ENCODE data around the gene ZBTB37. TPM values are rescaled to one million over a fixed set of nuclear protein-coding genes. Genes with fewer than 3 reads are reported as not detected.
"Not testable (repeated sequence)": the region's sequence is repeated elsewhere in the genome, so short reads cannot be mapped to it uniquely, and the experiment has no call there.

Gene ZBTB37
- polyA plus RNA-seq, 3 donors, result 6.2 to 13.7 (median 13.2) TPM

DNA sequence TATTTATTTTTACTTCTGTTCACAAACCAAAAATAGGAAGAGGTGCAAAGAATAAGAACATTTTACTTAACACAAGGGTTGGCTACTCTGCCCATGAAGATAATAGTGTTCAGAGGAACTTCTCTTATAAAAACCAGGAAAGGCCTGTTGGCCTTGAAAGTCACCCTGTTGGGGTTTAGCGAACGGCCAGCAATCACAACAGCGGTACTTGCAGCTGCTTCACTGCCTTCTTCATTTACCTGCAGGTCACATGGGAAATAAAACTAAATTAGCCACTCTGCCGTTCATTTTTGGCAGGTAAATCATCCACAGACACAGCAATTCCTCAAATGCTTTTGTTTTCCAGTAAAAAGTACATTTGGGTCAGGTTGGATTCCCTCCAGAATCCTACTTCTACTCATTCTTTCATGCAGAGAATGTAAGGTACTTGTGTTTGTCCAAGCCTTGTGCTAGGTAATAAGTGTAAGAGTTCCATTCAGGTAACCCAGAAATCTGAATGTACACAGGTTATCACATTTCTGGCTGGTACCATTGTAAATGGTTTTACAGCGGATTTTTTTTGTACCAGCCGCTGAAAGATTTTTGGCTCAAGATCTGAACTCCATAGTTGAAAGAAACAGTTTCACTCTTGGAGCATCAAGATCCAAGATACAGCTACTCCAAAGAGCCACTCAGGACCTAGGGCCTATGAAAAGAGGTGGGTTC is 35.8 kb downstream of the ZBTB37 start:
- peak; percentile 17 for DNase-seq

DNA sequence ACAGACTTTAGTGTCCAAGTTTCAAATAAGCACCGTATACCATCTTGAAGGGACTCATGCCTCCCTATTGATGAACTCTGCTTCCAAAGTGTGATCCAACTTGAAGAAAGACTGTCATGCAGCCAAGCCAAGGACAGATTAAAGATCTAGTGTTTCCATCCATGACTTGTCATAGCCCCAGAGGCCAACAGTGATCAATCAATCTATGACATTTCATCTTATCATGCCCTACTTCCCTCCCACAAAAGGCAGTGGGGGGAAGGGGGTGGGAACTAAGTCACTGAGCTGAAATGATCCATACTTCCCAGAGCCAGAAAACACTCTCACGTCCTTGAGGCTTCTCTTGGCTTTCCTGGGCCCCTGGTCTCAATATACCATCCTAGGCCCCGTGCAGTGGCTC is 44.9 kb downstream of the ZBTB37 start:
- no peak for DNase-seq

DNA sequence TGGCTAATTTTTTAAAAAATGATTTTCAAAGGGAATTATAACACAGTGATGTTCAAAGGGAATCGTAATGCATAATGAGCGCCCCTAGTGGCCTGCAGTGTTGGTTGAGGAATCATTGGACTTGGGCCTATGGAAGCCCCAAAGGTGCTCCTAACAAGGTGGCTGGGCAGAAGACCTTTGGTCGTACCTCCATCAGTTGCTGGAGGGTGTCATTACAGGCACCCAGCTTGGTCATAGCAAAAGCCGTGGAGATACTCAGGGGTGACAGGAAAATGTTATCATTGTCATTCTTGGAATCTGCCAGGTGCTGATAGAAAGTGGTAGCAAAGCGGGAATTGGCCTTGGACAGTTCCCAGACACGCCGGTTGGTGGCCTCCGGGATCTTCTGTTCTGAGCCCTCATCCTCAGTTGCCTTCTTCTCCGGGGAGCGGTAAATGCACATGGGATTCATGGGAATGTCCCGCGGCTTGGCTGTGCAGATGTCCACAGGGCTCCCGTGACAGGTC is 46.2 kb downstream of the ZBTB37 start:
- no peak for DNase-seq

DNA sequence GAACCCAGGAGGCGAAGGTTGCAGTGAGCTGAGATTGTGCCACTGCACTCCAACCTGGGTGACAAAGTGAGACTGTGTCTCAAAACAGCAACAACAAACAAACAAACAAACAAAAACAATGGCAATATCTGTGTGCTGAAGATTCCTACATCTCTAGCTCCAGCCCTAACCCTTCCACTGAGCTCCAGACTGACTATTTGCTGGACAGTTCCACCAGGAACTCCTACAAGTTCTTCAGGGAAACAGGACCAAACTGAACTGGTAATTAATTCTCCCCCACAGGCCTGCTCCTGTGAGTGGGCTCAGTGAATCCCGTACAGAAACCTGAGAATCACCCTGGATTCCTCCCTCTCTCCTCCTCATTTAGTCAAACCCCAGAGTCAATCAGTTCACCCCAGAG is 47.4 kb downstream of the ZBTB37 start:
- no peak for DNase-seq

DNA sequence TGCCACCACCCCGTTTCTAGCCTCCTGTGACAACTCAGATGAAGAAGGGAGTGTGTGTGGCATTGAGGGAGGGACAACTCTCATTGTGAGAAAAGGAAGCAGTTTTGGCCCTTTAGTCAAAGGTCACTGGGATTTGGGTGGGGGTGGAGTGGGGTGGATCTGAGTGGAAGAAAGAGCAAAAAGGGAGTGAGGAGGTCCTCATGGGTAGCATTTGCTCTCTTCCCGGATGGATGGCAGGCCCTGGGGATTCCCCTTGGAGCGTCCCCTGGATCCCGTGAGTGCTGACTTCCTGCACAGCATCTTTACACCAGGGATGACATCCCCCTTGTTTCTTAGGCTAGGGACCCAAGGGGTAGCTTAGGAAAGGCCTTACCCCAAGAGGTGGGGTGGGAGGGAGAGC is 48.5 kb downstream of the ZBTB37 start:
- no peak for DNase-seq

DNA sequence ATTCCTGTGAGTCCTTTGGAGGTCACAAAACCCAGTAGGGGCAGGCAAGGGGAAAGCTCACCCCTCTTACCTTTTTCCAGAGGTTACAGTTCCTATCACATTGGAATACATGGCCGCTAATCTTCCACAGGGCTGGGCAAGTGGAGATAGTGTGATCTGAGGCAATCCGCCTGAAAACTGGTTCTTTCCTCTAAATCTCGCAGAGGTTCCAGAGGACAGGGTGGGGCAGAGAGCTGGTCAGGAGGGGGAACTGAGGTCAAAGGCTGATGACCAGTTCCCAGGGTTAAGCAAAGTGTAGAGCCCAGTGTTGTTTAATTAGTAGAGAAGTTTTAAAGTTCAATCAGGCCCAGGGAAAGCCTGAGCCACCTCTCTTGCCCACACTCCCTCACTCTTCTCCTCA is 49.0 kb downstream of the ZBTB37 start, which contains the start of gene SERPINC1:
Gene SERPINC1, minus strand, starts transcription at position 179 of the 400 bp plus-strand sequence. Its CDS starts 68 bp downstream, at position 111.
- no peak for DNase-seq

DNA sequence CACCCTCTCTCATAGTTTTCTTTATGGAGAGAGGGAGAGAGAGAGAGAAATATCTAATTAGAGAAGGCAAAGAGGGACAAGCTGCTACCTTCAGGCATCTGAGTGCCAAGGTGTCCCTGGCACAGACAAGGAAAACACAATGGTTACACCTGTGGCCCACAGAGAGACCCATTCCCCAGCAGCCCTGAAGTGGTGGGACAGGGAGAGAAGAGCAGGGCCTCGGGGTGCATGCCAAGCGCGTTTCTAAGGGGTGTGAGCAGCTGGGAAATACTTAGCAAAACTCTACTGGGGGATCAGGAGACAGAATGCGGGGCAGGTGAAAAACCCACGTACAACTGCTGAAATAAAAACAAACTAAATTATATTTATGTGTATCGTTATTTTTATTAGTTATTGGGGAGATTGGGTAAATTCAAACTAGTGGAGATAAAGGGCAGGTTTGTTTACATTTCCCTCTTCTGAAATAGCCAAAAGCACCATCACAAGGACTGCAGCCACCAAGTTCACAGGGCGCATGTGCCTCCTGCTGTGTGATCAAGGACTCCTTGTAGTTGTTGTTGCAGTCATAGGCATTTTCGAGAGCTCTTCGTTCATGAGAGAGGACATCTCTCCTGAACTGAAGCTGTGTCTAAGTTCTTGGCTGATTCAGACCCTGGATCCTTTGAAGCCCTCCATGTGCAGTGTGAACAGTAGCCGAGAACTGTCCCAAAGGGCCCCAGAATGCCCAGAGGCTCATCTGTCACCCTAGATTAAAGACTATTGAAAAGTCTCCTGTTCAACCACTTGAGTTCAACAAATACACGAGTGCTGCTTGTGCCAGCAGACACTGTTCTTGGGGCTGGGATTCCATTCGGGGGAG is 49.7 kb downstream of the ZBTB37 start:
- DNase-seq, result no peak

DNA sequence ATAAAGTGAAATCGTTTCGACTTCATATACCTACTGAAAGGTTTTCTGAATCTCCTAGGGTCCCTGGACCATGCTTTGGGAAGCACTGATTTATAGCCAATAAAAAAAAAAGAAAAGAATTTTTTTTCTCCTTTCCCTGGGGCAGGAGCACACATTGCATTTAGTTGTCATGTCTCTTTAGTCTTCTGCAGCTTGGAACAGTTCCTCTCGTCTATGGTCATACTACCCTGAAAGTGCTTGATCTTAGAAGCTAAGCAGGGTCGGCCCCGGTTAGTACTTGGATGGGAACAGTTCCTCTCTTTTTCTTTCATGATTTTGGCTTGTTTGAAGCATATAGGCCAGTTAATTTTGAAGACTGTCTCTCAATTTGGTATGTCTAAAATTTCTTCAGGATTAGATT is 52.7 kb downstream of the ZBTB37 start:
- no peak for DNase-seq

DNA sequence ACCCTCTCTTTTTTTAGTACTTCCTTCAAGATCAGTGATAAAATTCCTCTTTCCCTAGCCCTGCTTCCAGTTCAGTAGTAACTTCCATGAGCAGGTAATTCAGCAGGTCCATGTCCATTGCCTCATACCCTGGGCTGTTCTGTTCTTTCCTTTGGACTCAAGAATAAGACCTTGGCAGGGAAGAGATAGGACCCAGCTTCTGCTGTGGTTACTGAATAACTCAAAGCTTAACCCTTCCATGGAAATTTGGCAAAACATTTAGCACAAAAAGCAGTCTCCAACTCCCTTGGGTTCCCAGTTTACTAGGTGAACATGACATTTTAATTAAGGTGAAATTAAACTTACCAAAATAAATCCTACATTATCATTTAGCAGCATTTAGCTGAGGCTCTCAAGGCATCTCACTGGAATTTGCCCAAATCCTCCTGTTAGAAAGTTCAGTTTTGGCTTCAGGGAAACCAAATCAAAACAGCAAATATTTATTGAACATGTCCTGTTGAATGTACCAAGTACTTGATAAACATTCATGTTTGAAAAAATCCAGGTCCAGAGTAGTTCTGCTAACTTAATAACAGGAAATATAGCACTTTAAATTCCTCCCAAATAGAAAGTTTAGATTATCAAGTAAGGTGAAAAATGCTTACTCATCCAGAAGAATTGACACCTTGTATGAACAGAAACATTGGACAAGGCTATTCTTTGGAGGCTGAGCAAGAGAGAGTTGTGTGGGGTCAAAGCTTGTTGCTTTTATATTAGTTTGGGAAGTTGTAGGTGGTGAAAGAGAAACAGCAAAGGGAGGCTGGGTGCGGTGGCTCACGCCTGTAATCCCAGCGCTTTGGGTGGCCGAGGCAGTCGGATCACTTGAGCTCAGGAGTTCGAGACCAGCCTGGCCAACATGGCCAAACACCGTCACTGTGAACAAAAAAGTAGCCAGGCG is 57.4 kb downstream of the ZBTB37 start:
- no peak for DNase-seq

DNA sequence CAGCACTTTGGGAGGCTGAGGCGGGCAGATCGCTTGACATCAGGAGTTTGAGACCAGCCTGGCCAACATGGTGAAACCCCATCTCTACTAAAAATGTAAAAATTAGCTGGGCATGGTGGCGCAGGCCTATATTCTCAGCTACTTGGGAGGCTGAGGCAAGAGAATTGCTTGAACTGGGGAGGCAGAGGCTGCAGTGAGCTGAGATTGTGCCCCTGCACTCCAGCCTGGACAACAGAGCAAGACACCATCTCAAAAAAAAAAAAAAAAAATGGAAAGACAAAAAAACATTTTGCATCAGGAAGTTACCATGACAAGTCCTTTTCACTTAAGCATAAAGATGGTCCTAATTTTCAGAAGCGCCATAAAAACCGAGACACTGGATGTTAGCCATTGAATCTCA is 62.4 kb downstream of the ZBTB37 start:
- DNase-seq, result not testable (repeated sequence)

DNA sequence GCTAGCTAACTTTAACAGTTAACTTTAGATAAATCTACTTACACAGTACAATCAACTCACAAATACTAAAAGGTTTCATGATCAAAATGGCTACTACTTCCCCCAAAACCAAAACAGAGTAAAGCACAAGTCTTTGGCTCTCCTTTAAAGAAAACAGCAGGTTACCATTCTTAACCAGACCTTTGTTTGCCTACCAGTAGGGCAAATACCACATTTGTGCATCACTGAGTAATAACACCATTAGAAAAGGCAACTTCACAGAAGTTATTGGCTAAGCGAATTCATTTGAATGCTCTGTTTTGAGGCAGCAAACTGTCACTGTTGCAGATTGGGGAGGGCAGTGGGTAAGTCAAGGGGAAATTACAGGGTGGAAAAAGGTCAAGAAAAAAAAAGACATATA is 66.3 kb downstream of the ZBTB37 start:
- DNase-seq, result no peak

DNA sequence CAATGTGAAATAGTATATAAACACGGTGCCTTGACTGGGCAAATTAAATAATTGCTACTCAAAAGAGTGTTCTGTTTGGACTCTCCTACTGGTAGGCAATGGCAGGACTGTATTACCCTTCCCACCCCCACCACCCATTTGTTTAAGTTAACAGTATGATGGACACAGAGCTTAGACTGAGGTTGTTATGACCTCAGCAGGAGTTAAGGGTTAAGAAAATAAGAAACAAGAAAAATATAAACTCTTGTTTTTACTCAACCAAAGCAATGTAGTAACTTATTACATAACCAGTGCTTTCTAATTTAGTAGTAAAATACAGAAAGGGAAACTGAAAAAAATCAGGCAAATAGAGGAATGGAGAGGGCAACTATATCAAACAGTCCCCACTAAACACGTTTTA is 68.9 kb downstream of the ZBTB37 start:
- no peak for DNase-seq

DNA sequence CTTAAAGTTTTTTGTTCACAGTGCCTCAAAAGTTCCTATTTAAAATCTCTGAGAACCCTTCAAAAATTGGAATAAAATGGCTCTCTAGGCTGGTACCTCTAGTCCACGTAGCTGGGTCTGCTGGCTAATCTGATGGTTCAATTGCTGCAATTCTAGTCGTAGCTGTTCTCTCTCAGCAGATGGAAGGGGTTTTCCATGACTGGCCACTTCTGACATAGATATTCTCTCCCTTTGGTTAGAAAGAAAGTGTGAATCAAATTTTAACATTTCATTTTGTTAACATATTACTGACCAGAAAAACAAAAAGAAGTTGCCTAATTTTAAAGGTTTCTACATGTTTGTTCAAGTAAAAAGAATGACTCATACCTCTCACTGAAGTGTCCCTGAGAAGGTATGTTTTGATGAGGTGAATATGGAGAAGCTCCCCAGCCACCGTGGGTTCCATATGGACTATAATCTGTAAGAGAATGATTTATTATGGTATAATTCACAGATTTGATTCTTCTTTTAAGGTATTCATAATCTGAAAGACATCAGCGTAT is 78.3 kb downstream of the ZBTB37 start:
- no peak for DNase-seq

DNA sequence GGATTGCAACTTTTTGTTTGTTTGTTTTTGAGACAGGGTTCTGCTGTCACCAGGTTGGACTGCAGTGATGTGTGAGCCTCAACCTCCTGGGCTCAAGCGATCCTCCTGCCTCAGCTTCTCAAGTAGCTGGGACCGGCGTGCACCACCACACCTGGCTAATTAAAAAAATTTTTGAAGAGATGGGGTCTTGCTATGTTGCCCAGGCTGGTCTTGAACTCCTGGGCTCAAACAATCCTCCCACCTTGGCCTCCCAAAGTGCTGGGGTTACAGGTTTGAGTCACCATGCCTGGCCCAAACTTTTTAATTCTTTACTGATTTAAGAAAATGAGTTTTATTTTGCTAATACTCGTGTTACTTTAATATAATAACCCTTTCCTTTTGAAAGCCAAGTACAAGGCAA is 80.4 kb downstream of the ZBTB37 start:
- DNase-seq, result no peak

Other genes with a start within 250 kb of the ZBTB37 start
- gene TEX50, start 233.0 kb upstream of the ZBTB37 start, polyA plus RNA-seq (ENCODE audit: insufficient read length in 3 of 3), result not detected
- gene ANKRD45, start 198.5 kb upstream of the ZBTB37 start, polyA plus RNA-seq (ENCODE audit: insufficient read length in 3 of 3), result 1 to 10 TPM; 4.2 to 5.8 (median 4.4) TPM
- gene KLHL20, start 153.4 kb upstream of the ZBTB37 start, polyA plus RNA-seq (ENCODE audit: insufficient read length in 3 of 3), result 10 to 100 TPM; 20.4 to 21.5 (median 21.3) TPM
- 10 to 100 TPM; 23.5 to 27.4 (median 27.2) TPM for gene DARS2, start 43.7 kb upstream of the ZBTB37 start, polyA plus RNA-seq (ENCODE audit: insufficient read length in 3 of 3)
- gene CENPL, start 43.5 kb upstream of the ZBTB37 start, polyA plus RNA-seq (ENCODE audit: insufficient read length in 3 of 3), result 10 to 100 TPM in 2 of 3 donors, 1 to 10 TPM in 1; 9.9 to 12.6 (median 11.3) TPM
- 100 to 1,000 TPM; 514 to 715 (median 568) TPM for gene GAS5, start 391 bp upstream of the ZBTB37 start, polyA plus RNA-seq (ENCODE audit: insufficient read length in 3 of 3)
- gene SERPINC1, start 48.9 kb downstream of the ZBTB37 start, polyA plus RNA-seq (ENCODE audit: insufficient read length in 3 of 3), result under 1 TPM in 2 of 3 donors, not detected in 1; 0.75 to 0.84 TPM
- gene RC3H1, start 154.0 kb downstream of the ZBTB37 start, polyA plus RNA-seq (ENCODE audit: insufficient read length in 3 of 3), result 10 to 100 TPM; 10.8 to 15.3 (median 13.5) TPM

Data from renal pelvis (tissue), 4 donors.